BLaER1 treated with 17β-estradiol and CSF1 and Interleukin-3, amounts not matched to agents 10 nM and 100 nM (cell line): ENCODE measurements around the gene CCL16.

Experiments
- H3K27ac ChIP-seq, 11 experiments: shearing (Covaris generic); formaldehyde crosslinking; 2 replicates each; pipeline ENCODE4 v1.8.1; 2022
- H3K27me3 ChIP-seq, 11 experiments: shearing (Covaris generic); formaldehyde crosslinking; 2 replicates each; pipeline ENCODE4 v1.8.1; 2022
- H3K36me3 ChIP-seq, 11 experiments: shearing (Covaris generic); formaldehyde crosslinking; 2 replicates each; pipeline ENCODE4 v1.8.1; 2022
- H3K4me1 ChIP-seq, 10 experiments: shearing (Covaris generic); formaldehyde crosslinking; 2 replicates each; pipeline ENCODE4 v1.8.1; 2022
- H3K4me2 ChIP-seq, 11 experiments: shearing (Covaris generic); formaldehyde crosslinking; 2 replicates each; pipeline ENCODE4 v1.8.1; 2022
- H3K4me3 ChIP-seq, 10 experiments: shearing (Covaris generic); formaldehyde crosslinking; 2 replicates each; pipeline ENCODE4 v1.8.1; 2022
- H3K9ac ChIP-seq, 11 experiments: shearing (Covaris generic); formaldehyde crosslinking; 2 replicates each; pipeline ENCODE4 v1.8.1; 2022
- H3K9me3 ChIP-seq, 11 experiments: shearing (Covaris generic); formaldehyde crosslinking; replicated peaks in 1 of 11; 2 replicates each; pipeline ENCODE4 v1.8.1; 2022
- H4K20me1 ChIP-seq, 11 experiments: shearing (Covaris generic); formaldehyde crosslinking; 2 replicates each; pipeline ENCODE4 v1.8.1; 2022
- Cebpa-rat ChIP-seq, 11 experiments: shearing (Covaris generic); IDR thresholded peaks; 2 replicates each; pipeline ENCODE4 v1.8.1; 2022

The CCL16 gene

DNA sequence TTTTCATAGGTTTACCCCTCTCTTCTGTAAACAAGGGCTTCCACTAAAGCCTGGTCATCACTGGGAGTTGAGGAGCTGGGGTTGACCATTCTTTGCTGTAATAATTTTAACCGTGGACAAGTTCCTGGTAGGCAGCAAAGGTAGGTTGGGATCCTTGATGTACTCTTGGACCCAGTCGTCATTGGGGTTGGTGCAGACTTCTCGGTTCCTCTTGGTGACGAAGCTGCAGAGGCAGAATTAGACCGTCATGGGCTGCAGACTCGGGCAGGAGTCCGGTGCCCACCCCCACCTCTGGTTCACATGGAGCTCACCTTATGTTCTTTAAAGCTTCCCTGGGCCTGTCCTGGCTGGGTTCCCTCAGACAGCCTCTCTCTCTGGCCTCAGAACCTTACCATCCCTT is 3.8 kb downstream of the CCL16 start:
- H3K4me1 ChIP-seq = peaks cover 0 to 21% (median 2%) of the 10 kb centered on the region in 10 experiments; a peak in 7 of 20 replicates
- no peaks in the 10 kb centered on the region for H3K9me3 ChIP-seq
- no peaks in the 10 kb centered on the region for H3K36me3 ChIP-seq
- H3K9ac ChIP-seq = no peak overlapping the region
- no peak overlapping the region for H3K4me3 ChIP-seq
- H3K27me3 ChIP-seq = no peaks in the 10 kb centered on the region
- no peaks in the 10 kb centered on the region for H4K20me1 ChIP-seq
- no peak overlapping the region for H3K27ac ChIP-seq
- no peak for TF ChIP-seq Cebpa-rat (IDR thresholded peaks at IDR 0.05)
- no peak overlapping the region for H3K4me2 ChIP-seq

DNA sequence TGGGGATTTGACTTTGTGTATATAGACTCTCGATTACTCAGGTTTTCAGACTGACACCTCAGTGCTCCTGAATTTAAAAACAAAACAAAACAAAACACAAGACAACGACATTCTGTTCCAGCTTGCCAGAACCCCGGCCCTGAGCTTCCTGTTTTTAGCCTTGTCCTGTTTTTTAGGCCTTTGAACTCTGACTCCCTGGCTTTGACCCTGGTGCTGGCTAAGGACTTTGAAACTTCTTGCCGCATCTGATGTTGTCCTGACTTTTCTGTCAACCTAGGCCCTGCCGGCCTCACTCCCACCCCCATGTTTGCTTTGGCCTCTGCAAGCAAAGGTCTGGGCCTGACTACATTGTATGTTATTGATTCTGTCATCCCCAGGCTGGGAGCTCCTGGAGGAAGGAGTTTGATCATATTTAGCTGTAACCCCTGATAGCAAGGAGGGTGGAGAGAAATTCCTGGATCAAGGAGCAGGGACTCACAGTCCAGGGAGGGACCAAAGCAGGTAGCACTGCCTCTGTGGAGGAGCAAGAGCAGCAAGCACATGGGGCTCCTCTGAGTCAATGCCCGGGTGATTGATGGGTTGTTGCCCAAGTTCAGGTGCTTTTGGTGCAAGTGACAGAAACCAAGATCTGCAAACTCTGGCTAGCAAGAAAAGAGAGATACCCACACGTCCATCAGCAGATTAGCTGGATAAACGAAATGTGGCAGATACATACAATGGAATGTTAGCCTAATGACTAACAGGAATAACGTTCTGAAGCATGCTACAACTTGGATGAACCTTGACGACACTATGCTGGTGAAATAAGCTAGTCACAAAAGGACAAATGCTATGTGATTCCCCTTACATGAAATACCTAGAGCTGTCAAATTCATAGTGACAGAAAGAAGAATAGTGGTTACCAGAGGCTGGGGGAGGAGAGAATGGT is 7.7 kb downstream of the CCL16 start:
- TF ChIP-seq Cebpa-rat (IDR thresholded peaks at IDR 0.05) = no peak
- Histone ChIP-seq H3K27ac (peak overlapping the region in 1 of 11 experiments; percentile 16; a peak in 1 of 22 replicates), H4K20me1 (no peaks in the 10 kb centered on the region), H3K4me3 (no peak overlapping the region), H3K27me3 (no peaks in the 10 kb centered on the region), H3K4me1 (peaks cover 0 to 36% (median 5%) of the 10 kb centered on the region in 10 experiments; a peak in 10 of 20 replicates), H3K9ac (no peak overlapping the region; a peak in 1 of 22 replicates), H3K9me3 (no peaks in the 10 kb centered on the region), H3K4me2 (peak overlapping the region in 4 of 11 experiments; percentile 8 to 18 (median 14); a peak in 6 of 22 replicates), H3K36me3 (no peaks in the 10 kb centered on the region)

DNA sequence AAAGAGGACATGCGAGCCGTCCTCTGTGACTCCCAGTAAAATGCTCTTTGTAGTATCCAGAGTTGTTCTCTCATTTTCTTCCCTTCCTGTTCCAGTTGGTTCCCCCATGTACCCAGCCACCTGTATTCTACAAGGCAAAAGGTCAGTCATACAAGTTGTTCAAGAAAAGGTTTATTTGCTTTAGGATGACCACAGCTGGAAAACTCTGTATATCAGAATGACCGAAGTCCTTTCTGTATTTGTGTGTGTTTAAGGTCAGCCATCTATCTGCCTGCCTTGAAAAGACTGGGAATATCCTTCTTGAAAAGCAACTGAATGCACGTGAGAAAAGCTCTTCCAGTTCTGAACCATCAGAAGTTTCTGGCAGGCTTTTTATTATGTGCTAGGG is 8.4 kb downstream of the CCL16 start:
- no peaks in the 10 kb centered on the region for H3K36me3 ChIP-seq
- H3K27me3 ChIP-seq = no peaks in the 10 kb centered on the region
- TF ChIP-seq Cebpa-rat (IDR thresholded peaks at IDR 0.05) = no peak
- peak overlapping the region in 1 of 11 experiments; percentile 16; a peak in 1 of 22 replicates for H3K27ac ChIP-seq
- peak overlapping the region in 3 of 11 experiments; percentile 8 to 18 (median 18); a peak in 4 of 22 replicates for H3K4me2 ChIP-seq
- H4K20me1 ChIP-seq = no peaks in the 10 kb centered on the region
- no peaks in the 10 kb centered on the region for H3K9me3 ChIP-seq
- peaks cover 0 to 36% (median 5%) of the 10 kb centered on the region in 10 experiments; a peak in 10 of 20 replicates for H3K4me1 ChIP-seq
- no peak overlapping the region for H3K4me3 ChIP-seq
- no peak overlapping the region for H3K9ac ChIP-seq

DNA sequence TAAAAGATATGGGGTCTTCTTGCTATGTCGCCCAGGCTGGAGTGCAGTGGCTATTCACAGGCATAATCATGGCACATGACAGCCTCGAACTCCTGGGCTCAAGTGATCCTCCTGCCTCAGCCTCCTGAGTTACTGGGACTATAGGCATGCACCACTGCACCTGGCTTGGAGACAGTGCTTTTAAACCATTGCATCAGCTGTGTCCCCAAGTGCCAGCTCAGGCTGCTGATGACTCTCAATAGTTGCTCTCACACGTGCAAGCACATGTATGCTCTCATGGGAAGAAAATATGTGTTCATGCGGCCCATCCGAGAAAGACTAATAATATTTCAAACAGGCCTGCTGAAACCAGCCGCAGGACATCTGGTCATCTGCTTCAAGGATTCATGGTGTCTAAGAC is 8.8 kb downstream of the CCL16 start:
- no peak for TF ChIP-seq Cebpa-rat (IDR thresholded peaks at IDR 0.05)
- Histone ChIP-seq H3K9ac (no peak overlapping the region), H3K4me3 (no peak overlapping the region)

DNA sequence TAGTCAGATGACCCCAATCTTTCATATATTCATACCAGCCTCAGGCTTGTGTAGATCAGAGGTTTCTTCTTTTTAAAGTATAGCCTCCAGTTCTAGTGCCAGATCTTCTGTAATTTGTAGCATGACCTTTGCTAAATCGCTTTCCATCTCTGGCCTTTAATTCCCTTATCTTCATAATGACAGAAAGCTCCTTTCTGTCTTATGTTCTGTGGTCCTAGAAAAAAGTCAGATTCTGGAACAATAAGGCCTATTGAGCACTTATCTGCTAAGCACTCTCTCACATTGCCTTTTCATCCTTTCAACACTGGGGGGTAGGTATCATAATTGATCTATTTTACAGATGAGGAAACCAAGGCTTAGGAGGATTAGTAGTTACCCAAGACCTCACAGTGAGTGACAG is 9.2 kb downstream of the CCL16 start:
- TF ChIP-seq Cebpa-rat (IDR thresholded peaks at IDR 0.05) = no peak
- no peak overlapping the region for H3K9ac ChIP-seq
- H4K20me1 ChIP-seq = no peaks in the 10 kb centered on the region
- H3K4me1 ChIP-seq = peaks cover 0 to 36% (median 5%) of the 10 kb centered on the region in 10 experiments; a peak in 10 of 20 replicates
- no peaks in the 10 kb centered on the region for H3K9me3 ChIP-seq
- no peaks in the 10 kb centered on the region for H3K36me3 ChIP-seq
- H3K4me3 ChIP-seq = no peak overlapping the region
- H3K27ac ChIP-seq = no peak overlapping the region
- H3K27me3 ChIP-seq = no peaks in the 10 kb centered on the region
- no peak overlapping the region for H3K4me2 ChIP-seq

More for the DNA sequence above, 8.8 kb downstream of the CCL16 start:
- Histone ChIP-seq H3K27me3 (no peaks in the 10 kb centered on the region), H3K27ac (no peak overlapping the region), H3K4me1 (peaks cover 0 to 36% (median 5%) of the 10 kb centered on the region in 10 experiments; a peak in 10 of 20 replicates), H3K36me3 (no peaks in the 10 kb centered on the region), H3K4me2 (no peak overlapping the region), H3K9me3 (no peaks in the 10 kb centered on the region), H4K20me1 (no peaks in the 10 kb centered on the region)

DNA sequence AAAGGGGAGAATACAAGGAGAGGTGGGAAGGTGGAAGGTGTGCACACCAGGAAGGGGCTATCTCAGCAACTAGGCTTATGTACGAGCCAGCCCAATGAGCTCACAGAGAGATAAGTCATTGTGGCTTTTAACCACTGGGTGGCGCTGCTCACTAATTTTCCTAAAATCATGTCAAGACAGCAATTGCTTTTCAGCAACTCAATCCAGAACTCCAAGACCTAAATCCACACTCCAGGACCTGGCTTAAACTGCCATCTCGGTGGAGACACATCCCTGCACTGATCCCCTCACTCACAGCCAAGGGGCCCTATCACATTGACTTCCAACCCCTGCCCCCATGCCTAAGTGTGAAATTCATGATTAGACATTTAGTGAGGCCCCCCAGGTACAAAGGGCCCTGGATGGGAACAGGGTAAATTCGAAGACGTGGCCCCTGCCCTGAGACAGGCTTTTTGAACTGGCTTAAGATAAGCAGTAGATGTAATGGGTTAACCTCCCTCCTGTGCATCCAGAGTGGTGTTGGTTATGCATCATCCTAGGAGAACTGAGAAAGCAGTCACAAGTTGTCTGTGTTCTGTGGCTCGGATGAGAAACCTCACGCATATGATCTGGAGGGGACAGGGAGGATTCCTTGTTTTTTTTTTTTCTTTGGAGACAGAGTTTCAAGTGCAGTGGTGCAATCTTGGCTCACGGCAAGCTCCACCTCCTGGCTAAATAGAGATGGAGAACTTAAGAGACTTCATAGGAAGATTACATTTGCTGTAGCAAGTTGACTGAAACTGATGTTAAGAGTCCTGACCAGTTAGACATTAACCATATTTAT is 11.5 kb downstream of the CCL16 start:
- no peaks in the 10 kb centered on the region for H3K27me3 ChIP-seq
- TF ChIP-seq Cebpa-rat (IDR thresholded peaks at IDR 0.05) = no peak
- no peak overlapping the region for H3K4me3 ChIP-seq

DNA sequence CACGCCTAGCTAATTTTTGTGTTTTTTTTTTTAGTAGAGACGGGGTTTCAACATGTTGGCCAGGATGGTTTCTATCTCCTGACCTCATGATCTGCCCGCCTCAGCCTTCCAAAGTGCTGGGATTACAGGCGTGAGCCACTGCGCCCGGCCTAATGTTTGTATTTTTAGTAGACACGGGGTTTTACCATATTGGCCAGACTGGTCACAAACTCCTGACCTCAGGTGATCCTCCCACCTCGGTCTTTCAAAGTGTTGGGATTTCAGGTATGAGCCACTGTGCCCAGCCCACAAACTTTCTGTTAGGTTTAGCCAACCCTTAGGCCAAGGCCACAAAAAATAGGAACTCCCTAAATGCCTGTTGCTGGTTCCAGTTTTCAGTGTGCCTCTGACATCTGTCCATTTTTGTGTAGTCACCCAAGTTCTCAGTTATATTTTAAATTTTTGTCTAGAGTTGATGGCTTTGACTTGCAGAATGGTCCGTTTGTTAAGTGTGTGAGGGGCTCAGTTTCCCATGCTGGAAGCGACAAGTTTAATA is 12.7 kb downstream of the CCL16 start:
- no peak overlapping the region for H3K4me2 ChIP-seq
- no peak for TF ChIP-seq Cebpa-rat (IDR thresholded peaks at IDR 0.05)

More for the DNA sequence above, 11.5 kb downstream of the CCL16 start:
- Histone ChIP-seq H3K4me1 (peaks cover 0 to 24% (median 5%) of the 10 kb centered on the region in 10 experiments; a peak in 10 of 20 replicates), H3K36me3 (no peaks in the 10 kb centered on the region), H4K20me1 (no peaks in the 10 kb centered on the region), H3K27ac (peak overlapping the region in 6 of 11 experiments; percentile 7 to 28 (median 16); a peak in 4 of 22 replicates), H3K9ac (0 out of 22 replicates have a peak overlapping the region, but pooled peaks of 1 of the 11 experiments have one; percentile 0), H3K4me2 (peak overlapping the region in 4 of 11 experiments; percentile 12 to 61 (median 34); a peak in 8 of 22 replicates), H3K9me3 (no peaks in the 10 kb centered on the region)

DNA sequence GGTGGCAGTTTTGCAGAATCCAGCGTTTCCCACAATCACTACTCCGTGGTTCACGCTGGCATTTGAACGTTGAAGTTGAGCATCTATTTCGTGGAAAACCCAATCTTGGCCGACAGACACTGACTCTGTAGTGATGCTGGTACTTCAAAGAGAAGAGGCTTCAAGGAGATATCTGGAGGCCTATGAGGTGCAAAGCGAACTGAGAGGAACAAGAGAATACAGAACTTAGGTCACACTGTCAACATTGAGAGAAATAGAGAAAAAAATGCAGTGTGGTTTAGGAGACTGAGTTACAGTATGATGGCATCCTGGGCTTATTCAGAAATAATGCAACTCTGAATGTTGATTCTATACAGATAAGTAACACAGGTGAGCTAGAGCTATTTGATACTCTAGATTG is 16.0 kb downstream of the CCL16 start:
- Histone ChIP-seq H3K27me3 (no peaks in the 10 kb centered on the region), H3K4me1 (peaks cover 0 to 8% (median 2%) of the 10 kb centered on the region in 10 experiments; a peak in 10 of 20 replicates), H3K27ac (no peak overlapping the region), H3K36me3 (no peaks in the 10 kb centered on the region), H3K9me3 (no peaks in the 10 kb centered on the region), H3K9ac (no peak overlapping the region), H3K4me3 (no peak overlapping the region), H3K4me2 (no peak overlapping the region), H4K20me1 (no peaks in the 10 kb centered on the region)
- TF ChIP-seq Cebpa-rat (IDR thresholded peaks at IDR 0.05) = no peak

More for the DNA sequence above, 12.7 kb downstream of the CCL16 start:
- Histone ChIP-seq H3K27me3 (no peaks in the 10 kb centered on the region), H3K9me3 (no peaks in the 10 kb centered on the region), H3K9ac (no peak overlapping the region; a peak in 1 of 22 replicates), H3K36me3 (no peaks in the 10 kb centered on the region), H3K27ac (no peak overlapping the region), H3K4me1 (peaks cover 0 to 23% (median 5%) of the 10 kb centered on the region in 10 experiments; a peak in 10 of 20 replicates), H4K20me1 (no peaks in the 10 kb centered on the region), H3K4me3 (no peak overlapping the region)
